Stimulated activated CD8-positive, alpha-beta memory T cell treated with anti-CD3 and anti-CD28 coated beads, Interleukin-7, amount 100 ng/mL, for 4 hours (primary cell): Measurements from ENCODE around the gene EMC8.
"Not testable (repeated sequence)": the region's sequence is repeated elsewhere in the genome, so short reads cannot be mapped to it uniquely, and the experiment has no call there.

Experiments
- DNase-seq, 2 donors: peaks; one replicate each; pipeline ENCODE4 v3.0.0-alpha.2; 2020; ENCODE audit warnings: low read depth in 2 of 2

EMC8 gene

GRCh38 chr16:85812811-85813700 is 13.7 kb upstream of the EMC8 start:
- no peak for DNase-seq

GRCh38 chr16:85812031-85812807 is 12.9 kb upstream of the EMC8 start:
- no peak for DNase-seq

- DNase-seq, result no peak
Observed at GRCh38 chr16:85810742-85811115, 11.4 kb upstream of the EMC8 start.

- no peak for DNase-seq
Observed at GRCh38 chr16:85810097-85810741, 10.9 kb upstream of the EMC8 start.

GRCh38 chr16:85809645-85810044 is 10.3 kb upstream of the EMC8 start:
- no peak for DNase-seq

GRCh38 chr16:85808926-85809325 is 9.6 kb upstream of the EMC8 start:
- DNase-seq, result no peak

GRCh38 chr16:85808104-85808503 is 8.8 kb upstream of the EMC8 start:
- not testable (repeated sequence) for DNase-seq

GRCh38 chr16:85807340-85807739 is 8.0 kb upstream of the EMC8 start:
- not testable (repeated sequence) for DNase-seq

- DNase-seq, result no peak
Observed at GRCh38 chr16:85806539-85806938, 7.2 kb upstream of the EMC8 start.

- DNase-seq, result no peak
Observed at GRCh38 chr16:85805442-85806045, 6.2 kb upstream of the EMC8 start.

- DNase-seq, result no peak
Observed at GRCh38 chr16:85803570-85803969, 4.2 kb upstream of the EMC8 start.

GRCh38 chr16:85800321-85800669 is 951 bp upstream of the EMC8 start:
- peak in 1 of 2 donors; percentile 12 for DNase-seq

GRCh38 chr16:85798901-85799496 is 345 bp downstream of the EMC8 start:
- peak in 1 of 2 donors; percentile 21 for DNase-seq

- DNase-seq, result no peak
Observed at GRCh38 chr16:85798283-85798776, 1.0 kb downstream of the EMC8 start.

- DNase-seq, result no peak
Observed at GRCh38 chr16:85796599-85796998, 2.7 kb downstream of the EMC8 start.

- no peak for DNase-seq
Observed at GRCh38 chr16:85796152-85796551, 3.2 kb downstream of the EMC8 start.

- DNase-seq, result no peak
Observed at GRCh38 chr16:85794696-85795095, 4.6 kb downstream of the EMC8 start.

GRCh38 chr16:85793662-85794298 is 5.6 kb downstream of the EMC8 start:
- DNase-seq, result no peak

- no peak for DNase-seq
Observed at GRCh38 chr16:85789773-85790172, 9.6 kb downstream of the EMC8 start.

GRCh38 chr16:85788819-85789218 is 10.5 kb downstream of the EMC8 start:
- no peak for DNase-seq

- no peak for DNase-seq
Observed at GRCh38 chr16:85785927-85786326, 13.4 kb downstream of the EMC8 start.
